Stromal cell of bone marrow (primary cell): ENCODE data around the gene APOL1.
A peak's percentile ranks its signal among the peaks of the same experiment; 100 is the strongest.
"Not testable (repeated sequence)": the region's sequence is repeated elsewhere in the genome, so short reads cannot be mapped to it uniquely, and the experiment has no call there.

ENCODE experiments used
- DNase-seq: peaks from one replicate; pipeline ENCODE4 v3.0.0-alpha.2; 2012; ENCODE audit warnings: low read depth

Gene APOL1

GRCh38 chr22:36244522-36245391 is 8.2 kb upstream of the APOL1 start:
- DNase-seq: peak; percentile 33

GRCh38 chr22:36245805-36246356 is 7.1 kb upstream of the APOL1 start:
- no peak for DNase-seq

DNA sequence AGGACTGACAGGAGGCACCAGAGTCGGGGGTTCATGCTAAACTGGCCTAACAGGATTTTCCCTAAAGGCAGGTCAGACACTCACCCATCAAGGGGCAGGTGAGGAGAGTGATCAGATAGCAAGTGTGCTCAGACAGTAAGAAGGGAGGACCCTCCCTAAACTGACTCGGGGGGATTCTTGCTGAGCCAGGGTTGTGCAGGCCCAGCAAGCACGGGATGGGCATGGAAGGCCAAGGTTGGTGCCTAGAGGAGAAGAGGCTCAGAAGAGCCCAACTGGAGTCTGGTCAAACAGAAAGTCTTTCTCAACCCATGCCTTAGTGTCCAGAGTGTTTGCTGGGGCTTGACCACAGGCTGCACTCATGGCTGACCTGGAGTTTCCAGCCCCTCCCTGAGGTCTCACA is 6.2 kb upstream of the APOL1 start:
- DNase-seq: no peak

DNA sequence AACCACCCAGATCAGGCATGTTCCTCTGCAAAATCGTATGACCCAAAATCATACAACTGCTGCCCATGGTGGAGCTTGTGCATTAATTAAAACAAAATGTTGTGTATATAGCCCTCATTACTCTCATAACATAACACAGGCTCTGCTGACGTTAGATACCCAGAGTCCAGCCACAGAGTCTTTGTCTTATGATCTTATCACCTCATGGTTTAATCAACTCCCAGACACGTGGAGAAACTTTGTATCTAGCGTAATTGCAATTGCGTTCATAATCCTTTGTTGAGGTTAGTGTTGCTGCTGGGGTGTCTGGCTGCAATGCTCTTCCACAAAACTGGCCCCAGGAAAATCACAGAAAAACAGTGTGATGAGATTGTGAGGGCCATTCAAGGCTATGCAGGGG is 5.0 kb upstream of the APOL1 start:
- no peak for DNase-seq

GRCh38 chr22:36249160-36249559 is 3.8 kb upstream of the APOL1 start:
- DNase-seq: no peak

DNA sequence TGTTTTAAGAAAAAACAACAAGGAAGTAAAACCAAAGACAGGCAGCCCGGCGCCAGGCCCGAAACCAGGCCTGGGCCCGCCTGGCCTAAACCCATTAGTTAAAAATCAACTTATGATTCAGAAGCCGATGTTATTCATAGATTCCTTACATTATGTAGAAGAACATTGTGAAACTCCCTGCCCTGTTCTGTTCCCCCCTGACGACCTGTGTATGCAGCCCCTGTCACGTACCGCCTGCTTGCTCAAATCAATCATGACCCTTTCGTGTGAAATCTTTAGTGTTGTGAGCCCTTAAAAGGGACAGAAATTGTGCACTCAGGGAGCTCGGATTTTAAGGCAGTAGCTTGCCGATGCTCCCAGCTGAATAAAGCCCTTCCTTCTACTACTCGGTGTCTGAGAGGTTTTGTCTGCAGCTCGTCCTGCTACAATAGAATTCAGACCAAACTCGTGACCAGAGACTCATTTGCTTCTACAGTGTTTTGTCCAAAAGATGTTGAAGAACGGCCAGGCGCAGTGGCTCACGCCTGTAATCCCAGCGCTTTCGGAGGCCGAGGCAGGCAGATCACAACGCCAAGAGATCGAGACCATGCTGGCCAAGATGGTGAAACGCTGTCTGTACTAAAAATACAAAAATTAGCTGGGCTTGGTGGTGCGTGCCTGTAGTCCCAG is 2.5 kb upstream of the APOL1 start:
- not testable (repeated sequence) for DNase-seq

- not testable (repeated sequence) for DNase-seq
Observed at GRCh38 chr22:36251979-36252608, 839 bp upstream of the APOL1 start.

DNA sequence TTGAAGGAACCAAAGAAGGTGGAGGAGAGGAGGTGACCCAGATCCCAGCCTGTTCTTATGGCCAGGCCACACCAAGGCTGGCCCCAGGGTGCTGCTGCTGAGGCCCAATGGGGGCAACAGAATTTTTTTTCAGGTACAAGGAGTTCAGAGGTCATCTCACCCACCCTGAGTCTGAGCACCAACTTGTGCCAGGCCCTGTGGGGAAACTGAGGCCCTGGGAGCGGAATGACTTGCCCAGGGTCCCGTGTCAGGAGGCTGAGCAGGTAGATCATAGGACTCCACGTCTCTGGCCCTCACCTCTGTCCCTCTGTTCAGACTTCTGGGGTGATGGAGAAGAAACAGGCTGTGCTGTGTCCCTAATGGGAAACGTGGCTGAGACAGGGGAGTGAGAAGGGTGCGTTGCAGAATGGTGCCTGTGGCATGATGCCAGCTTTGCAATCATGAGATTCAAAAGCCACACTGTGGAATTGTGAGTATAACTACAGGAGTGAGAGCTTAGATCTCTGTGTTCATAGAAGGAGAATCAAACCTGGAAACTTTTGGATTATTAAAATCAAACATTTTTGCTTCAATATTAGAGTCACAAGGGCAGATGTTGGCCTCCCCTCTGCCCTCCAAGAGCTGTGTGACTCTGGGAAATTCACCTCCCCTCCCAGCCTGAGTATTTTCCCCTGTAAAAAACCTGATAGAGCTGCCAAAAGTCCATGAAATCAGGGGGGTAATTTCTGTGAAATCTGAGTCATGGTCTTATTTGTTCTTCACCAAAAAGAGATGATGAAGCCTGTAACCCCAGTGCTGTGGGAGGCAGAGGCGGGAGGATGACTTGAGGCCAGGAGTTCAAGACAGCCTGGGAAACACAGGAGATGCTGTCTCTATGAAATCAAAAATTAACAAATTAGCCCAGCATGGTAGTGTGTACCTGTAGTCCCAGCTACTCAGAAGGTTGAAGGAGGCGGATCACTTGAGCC is 874 bp downstream of the APOL1 start:
- DNase-seq: peak; percentile 28

GRCh38 chr22:36255572-36255971 is 2.6 kb downstream of the APOL1 start:
- not testable (repeated sequence) for DNase-seq

GRCh38 chr22:36256478-36256877 is 3.5 kb downstream of the APOL1 start:
- no peak for DNase-seq

- no peak for DNase-seq
Observed at GRCh38 chr22:36257308-36257707, 4.4 kb downstream of the APOL1 start.

- no peak for DNase-seq
Observed at GRCh38 chr22:36257948-36258670, 5.2 kb downstream of the APOL1 start.

GRCh38 chr22:36258701-36259614 is 6.0 kb downstream of the APOL1 start:
- DNase-seq: no peak

DNA sequence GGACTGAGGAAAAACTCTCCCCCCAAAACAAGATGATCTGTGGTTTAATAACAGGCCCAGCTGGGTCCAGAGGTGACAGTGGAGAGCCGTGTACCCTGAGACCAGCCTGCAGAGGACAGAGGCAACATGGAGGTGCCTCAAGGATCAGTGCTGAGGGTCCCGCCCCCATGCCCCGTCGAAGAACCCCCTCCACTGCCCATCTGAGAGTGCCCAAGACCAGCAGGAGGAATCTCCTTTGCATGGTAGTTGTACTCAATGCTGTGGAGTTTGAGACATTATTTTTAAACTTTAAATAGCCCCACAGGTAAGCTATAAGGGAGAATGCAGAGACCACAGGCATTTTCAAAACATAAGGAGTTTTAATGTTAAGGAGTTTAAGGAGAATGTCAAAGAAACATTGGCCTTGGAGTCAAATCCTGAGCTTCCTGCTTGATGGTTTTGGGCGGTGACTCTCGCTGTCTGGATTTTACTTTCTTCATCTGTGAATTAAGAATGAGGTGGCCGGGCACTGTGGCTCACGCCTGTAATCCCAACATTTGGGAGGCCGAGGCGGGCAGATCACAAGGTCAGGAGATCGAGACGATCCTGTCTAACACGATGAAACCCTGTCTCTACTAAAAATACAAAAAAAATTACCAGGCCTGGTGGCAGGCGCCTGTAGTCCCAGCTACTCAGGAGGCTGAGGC is 6.8 kb downstream of the APOL1 start:
- DNase-seq: no peak

DNA sequence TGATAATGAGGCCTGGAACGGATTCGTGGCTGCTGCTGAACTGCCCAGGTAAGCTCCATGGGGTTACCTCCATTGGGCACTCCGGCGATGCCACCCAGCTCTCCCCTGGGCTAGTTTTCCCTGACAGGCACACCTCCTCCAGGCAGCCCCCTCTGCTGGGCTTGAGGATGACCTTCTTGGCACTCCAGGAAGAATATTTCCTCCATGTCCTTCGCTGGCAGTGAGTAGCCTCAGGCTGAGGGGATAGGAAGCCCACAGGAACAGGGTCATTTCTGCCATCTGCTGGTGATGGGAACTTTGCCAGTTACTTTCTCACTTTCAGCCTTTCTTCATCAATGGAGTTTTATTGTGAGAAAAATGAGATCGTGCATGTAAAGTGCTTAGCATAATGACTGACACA is 8.7 kb downstream of the APOL1 start:
- not testable (repeated sequence) for DNase-seq

DNA sequence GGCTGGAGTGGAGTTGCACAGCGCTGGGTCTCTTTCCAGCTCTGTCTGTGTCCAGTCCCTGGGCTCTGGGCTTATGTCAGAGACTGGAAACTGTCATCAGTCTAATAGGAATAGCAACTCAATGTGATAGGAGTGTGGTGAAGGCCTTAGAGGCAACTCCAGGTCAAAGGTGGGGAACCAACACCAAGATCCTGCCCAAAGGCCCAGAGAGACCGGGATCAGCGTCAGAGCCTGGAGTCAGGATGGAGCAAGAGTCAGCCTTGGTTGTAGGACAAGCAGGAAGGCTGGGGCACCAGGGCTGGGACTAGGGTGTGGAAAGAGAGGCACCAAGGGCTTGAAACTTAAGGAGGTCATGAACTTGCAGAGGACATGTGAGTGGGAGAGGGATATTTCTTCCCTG is 9.4 kb downstream of the APOL1 start:
- not testable (repeated sequence) for DNase-seq

GRCh38 chr22:36263216-36263673 is 10.3 kb downstream of the APOL1 start:
- DNase-seq: not testable (repeated sequence)

GRCh38 chr22:36263886-36264664 is 11.1 kb downstream of the APOL1 start:
- not testable (repeated sequence) for DNase-seq
